Psoas muscle (tissue), 8 donors: Measurements from ENCODE around the gene P2RY6. TPM values are rescaled to one million over a fixed set of nuclear protein-coding genes. Genes with fewer than 3 reads are reported as not detected.
A peak's percentile ranks its signal among the peaks of the same experiment; 100 is the strongest.

Experiments used
- ATAC-seq, 4 donors: fragments of 200-7000 bp; cut with Tn5 transposase; one replicate each; pipeline ENCODE4 v1.9.1; 2020; ENCODE audit warnings: moderate library complexity in 3 of 4, mild to moderate bottlenecking in 2 of 4
- DNase-seq, 2 donors: peaks; one replicate each; pipeline ENCODE4 v3.0.0-alpha.2; 2020
- H3K27ac ChIP-seq: fragments of 200-600 bp; one replicate; pipeline ENCODE4 v1.8.0; 2022
- H3K27me3 ChIP-seq, 3 donors: fragments of 200-600 bp in 1 of 3; one replicate each; pipeline versions ENCODE4 v1.6.1 to v1.8.0; 2013 to 2022; ENCODE audit warnings: low read length in 2 of 3, mild to moderate bottlenecking in 2 of 3, moderate library complexity in 1 of 3; ENCODE audit not compliant: insufficient read depth in 3 of 3
- H3K36me3 ChIP-seq, 2 donors: fragments of 200-600 bp in 1 of 2; one replicate each; pipeline versions ENCODE4 v1.6.1 to v1.8.0; 2013 to 2022; ENCODE audit warnings: low read depth in 1 of 2, mild to moderate bottlenecking in 1 of 2, moderate library complexity in 1 of 2; ENCODE audit not compliant: insufficient read depth in 1 of 2
- H3K4me1 ChIP-seq: fragments of 200-600 bp; one replicate; pipeline ENCODE4 v1.8.0; 2022
- H3K4me3 ChIP-seq: fragments of 200-600 bp; one replicate; pipeline ENCODE4 v1.8.0; 2022; ENCODE audit warnings: mild to moderate bottlenecking
- H3K9me3 ChIP-seq: fragments of 200-600 bp; one replicate; pipeline ENCODE4 v1.8.0; 2022
- WGBS, 3 donors: extraction: QIAGEN DNeasy Blood & Tissue Kit; methylation state at CpG; one replicate each; pipeline versions ENCODE4 v1.1.6 to v1.1.7; 2013; 5-methylcytosine and 5-hydroxymethylcytosine counted together
- intact Hi-C, 2 donors: fragments of 100-400 bp; cut with DNase I; formaldehyde crosslinking; loops; one replicate each; pipeline versions ENCODE4 v1.11.0 to v1.14.2; 2022
- polyA plus RNA-seq, 3 donors: library from polyadenylated mRNA; stranded (reverse); fragments of 200-250 nt; gene quantifications; one replicate each; pipeline ENCODE4 v1.2.3, GENCODE V29; 2013
- total RNA-seq, 4 donors: library from RNA; stranded (reverse); fragmentation: NEBNext Ultra II Directional in 2 of 4; extraction: Animal tissue kit (Norgen Biotek cat#: 25700) in 2 of 4; gene quantifications; one replicate each; pipeline versions ENCODE4 v1.2.1 to v1.2.4, GENCODE V29; 2021 to 2023
- TF ChIP-seq, protein P1 (sequence below): fragments of 200-600 bp; IDR thresholded peaks from one replicate; pipeline ENCODE4 v1.8.0; 2022; ENCODE audit warnings: antibody characterized with exemption
- donor health status: healthy with polysubstance abuse.
- donor health status: DM: no; HTN: no; CAD: no; lungs with moderate emphysema.
- donor health status: Bipolar disorder and iron deficiency.
- donor health status: healthy.
- donor health status: DM: yes; HTN: yes; CAD: no.
- donor health status: DM: no; HTN: no; CAD: no.
- donor health status: DM: no; HTN: no; CAD: no.
- donor health status: DM: yes; HTN: yes; CAD: no.

The P2RY6 gene
- total and polyA plus RNA-seq, 7 donors = 0.59 to 2.5 (median 1.3) TPM

GRCh38 chr11:73317803-73318202 is 45.7 kb downstream of the P2RY6 start:
- DNase-seq (peak in 1 of 2 donors; percentile 31), ATAC-seq (no peak)
- TF ChIP-seq, protein P1, sequence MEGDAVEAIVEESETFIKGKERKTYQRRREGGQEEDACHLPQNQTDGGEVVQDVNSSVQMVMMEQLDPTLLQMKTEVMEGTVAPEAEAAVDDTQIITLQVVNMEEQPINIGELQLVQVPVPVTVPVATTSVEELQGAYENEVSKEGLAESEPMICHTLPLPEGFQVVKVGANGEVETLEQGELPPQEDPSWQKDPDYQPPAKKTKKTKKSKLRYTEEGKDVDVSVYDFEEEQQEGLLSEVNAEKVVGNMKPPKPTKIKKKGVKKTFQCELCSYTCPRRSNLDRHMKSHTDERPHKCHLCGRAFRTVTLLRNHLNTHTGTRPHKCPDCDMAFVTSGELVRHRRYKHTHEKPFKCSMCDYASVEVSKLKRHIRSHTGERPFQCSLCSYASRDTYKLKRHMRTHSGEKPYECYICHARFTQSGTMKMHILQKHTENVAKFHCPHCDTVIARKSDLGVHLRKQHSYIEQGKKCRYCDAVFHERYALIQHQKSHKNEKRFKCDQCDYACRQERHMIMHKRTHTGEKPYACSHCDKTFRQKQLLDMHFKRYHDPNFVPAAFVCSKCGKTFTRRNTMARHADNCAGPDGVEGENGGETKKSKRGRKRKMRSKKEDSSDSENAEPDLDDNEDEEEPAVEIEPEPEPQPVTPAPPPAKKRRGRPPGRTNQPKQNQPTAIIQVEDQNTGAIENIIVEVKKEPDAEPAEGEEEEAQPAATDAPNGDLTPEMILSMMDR = no peak
- intact Hi-C loops = no loop called here
- H3K9me3 ChIP-seq = no peaks in the 10 kb centered on the region
- H3K4me3 ChIP-seq = no peak overlapping the region
- no peaks in the 10 kb centered on the region for H3K27me3 ChIP-seq
- peak overlapping the region; percentile 6 for H3K27ac ChIP-seq
- H3K36me3 ChIP-seq = no peaks in the 10 kb centered on the region
- peaks cover 13% of the 10 kb centered on the region for H3K4me1 ChIP-seq
- 69 to 86% (median 83%) methylated on average over 3 of the region's 3 CpGs for WGBS, 3 donors

DNA sequence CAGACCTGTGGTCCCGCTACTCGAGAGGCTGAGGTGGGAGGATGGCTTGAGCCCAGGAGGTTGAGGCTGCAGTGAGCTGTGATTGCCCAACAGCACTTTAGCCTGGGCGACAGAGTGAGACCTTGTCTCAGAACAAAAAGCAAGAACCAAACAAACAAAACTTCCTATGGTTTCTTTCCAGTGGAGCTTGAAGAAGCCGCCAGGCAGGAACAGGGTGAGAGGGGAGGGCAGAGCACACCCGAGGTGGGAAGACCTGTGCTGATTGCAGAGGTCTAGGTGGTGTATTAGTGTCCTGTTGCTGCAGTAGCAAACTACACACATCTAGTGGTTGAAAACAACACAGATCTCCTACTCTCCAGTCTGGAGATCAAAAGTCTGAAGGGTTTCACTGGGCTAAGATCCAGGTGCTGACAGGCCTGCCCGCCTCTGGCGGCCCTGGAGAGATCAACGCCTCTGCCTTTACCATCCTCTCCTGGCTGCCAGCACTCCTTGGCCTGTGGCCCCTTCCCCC is 46.4 kb downstream of the P2RY6 start:
- Histone ChIP-seq H3K27me3 (no peaks in the 10 kb centered on the region), H3K27ac (no peak overlapping the region), H3K9me3 (no peaks in the 10 kb centered on the region), H3K36me3 (no peaks in the 10 kb centered on the region), H3K4me1 (peaks cover 19% of the 10 kb centered on the region), H3K4me3 (no peak overlapping the region)
- ATAC-seq (no peak), DNase-seq (peak in 1 of 2 donors; percentile 25)
- TF ChIP-seq, protein P1 = no peak
- intact Hi-C loops = no loop called here
- WGBS, 3 donors = 81 to 86% (median 82%) methylated on average over 8 of the region's 8 CpGs

GRCh38 chr11:73320763-73321603 is 48.8 kb downstream of the P2RY6 start:
- Histone ChIP-seq H3K4me1 (peaks cover 19% of the 10 kb centered on the region), H3K27ac (peak overlapping the region; percentile 21), H3K4me3 (no peak overlapping the region), H3K36me3 (no peaks in the 10 kb centered on the region), H3K27me3 (no peaks in the 10 kb centered on the region), H3K9me3 (no peaks in the 10 kb centered on the region)
- DNase-seq (peak in 1 of 2 donors; percentile 35), ATAC-seq (no peak)
- intact Hi-C loops = no loop called here
- TF ChIP-seq, protein P1 = no peak
- 62 to 64% (median 64%) methylated on average over 10 of the region's 10 CpGs for WGBS, 3 donors

DNA sequence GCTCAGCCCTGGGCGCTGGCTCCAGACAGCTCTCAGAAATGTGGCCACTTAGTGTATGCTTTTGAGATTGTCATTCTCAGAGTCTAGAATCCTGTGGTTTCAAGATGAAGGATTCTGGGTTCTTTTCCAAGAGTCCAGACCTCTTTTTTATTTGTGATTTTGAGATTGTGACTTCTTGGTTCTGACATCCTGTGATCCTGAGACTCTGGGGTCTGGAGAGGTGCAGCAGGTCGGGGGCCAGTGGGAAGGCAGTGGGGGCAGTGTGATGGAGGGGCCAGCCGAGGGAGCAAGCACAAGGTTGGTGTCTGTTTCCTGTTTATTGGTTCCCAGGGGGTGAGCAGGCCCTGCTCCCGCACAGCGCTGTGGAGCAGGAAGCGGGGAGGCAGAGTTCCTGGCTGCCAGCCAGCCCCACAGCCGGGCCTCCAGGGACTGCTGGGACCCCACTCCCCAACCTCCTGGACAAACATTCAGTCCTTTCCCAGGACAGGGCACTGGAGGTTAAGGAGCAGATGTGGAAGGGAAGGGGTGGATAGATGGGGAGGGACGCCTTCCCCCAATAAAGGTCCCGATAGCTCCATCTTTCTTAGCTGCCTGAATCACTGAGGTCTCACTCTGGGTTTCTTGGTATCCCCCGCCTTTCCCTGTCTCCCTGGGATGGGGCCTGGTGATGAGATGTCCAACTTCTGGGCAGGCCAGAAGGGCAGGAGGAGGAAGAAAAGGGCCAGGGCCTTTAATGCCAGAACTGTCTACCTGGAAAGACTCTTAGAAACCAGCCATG is 49.7 kb downstream of the P2RY6 start:
- DNase-seq (peak; percentile 55 to 77), ATAC-seq (peak in 2 of 4 donors; percentile 11 to 46)
- intact Hi-C loops = no loop called here
- H3K4me1 ChIP-seq = peaks cover 19% of the 10 kb centered on the region
- H3K27ac ChIP-seq = peak overlapping the region; percentile 53
- TF ChIP-seq, protein P1 = no peak
- no peak overlapping the region for H3K4me3 ChIP-seq
- no peaks in the 10 kb centered on the region for H3K9me3 ChIP-seq
- H3K36me3 ChIP-seq = no peaks in the 10 kb centered on the region
- 55 to 63% (median 58%) methylated on average over 10 of the region's 10 CpGs for WGBS, 3 donors
- no peaks in the 10 kb centered on the region for H3K27me3 ChIP-seq
